GM12891 (cell line): Measurements from ENCODE around the gene LRRC8D.
"Not testable (repeated sequence)": the region's sequence is repeated elsewhere in the genome, so short reads cannot be mapped to it uniquely, and the experiment has no call there.

ENCODE experiments used
- DNase-seq: peaks from one replicate; pipeline ENCODE4 v3.0.0; 2011; ENCODE audit warnings: low spot score; ENCODE audit not compliant: insufficient read length
- FAIRE-seq: peaks from 2 replicates; lab custom pipeline; 2011; peaks lifted over from hg19 to GRCh38; lab: Jason Lieb, UNC
- PAX5 ChIP-seq: IDR thresholded peaks from 2 replicates; pipeline ENCODE4 v1.6.1; 2011; ENCODE audit warnings: low read length, moderate library complexity, mild to moderate bottlenecking; ENCODE audit not compliant: insufficient read depth, severe bottlenecking
- POLR2A ChIP-seq: IDR thresholded peaks from 2 replicates; pipeline ENCODE4 v1.6.1; 2011; ENCODE audit warnings: low read depth, low read length, control low read depth
- POLR2AphosphoS5 ChIP-seq: IDR thresholded peaks from 2 replicates; pipeline ENCODE4 v1.6.1; 2011; ENCODE audit warnings: low read depth, low read length, control low read depth
- POU2F2 ChIP-seq: IDR thresholded peaks from 2 replicates; pipeline ENCODE4 v1.6.1; 2011; ENCODE audit warnings: low read depth, mild to moderate bottlenecking, control low read depth, low read length, moderate library complexity
- SPI1 ChIP-seq: IDR thresholded peaks from 2 replicates; pipeline ENCODE4 v1.6.1; 2011; ENCODE audit warnings: low read depth, low read length, control low read depth
- TAF1 ChIP-seq: IDR thresholded peaks from 2 replicates; pipeline ENCODE4 v1.6.1; 2011; ENCODE audit warnings: low read depth, low read length, control low read depth

LRRC8D gene

GRCh38 chr1:89978755-89979154, 157.9 kb downstream of the LRRC8D start:
- no peak for DNase-seq
- no peak for TF ChIP-seq POLR2AphosphoS5
- TF ChIP-seq TAF1: no peak
- TF ChIP-seq PAX5: no peak
- TF ChIP-seq SPI1: no peak
- TF ChIP-seq POU2F2: no peak
- TF ChIP-seq POLR2A: no peak
- no peak for FAIRE-seq

GRCh38 chr1:89980605-89981004, 159.8 kb downstream of the LRRC8D start:
- no peak for DNase-seq

GRCh38 chr1:89982846-89983245, 162.0 kb downstream of the LRRC8D start:
- DNase-seq, FAIRE-seq: not testable (repeated sequence)

More at GRCh38 chr1:89980605-89981004, 159.8 kb downstream of the LRRC8D start:
- FAIRE-seq: no peak
- TF ChIP-seq SPI1 (no peak), POLR2A (no peak), TAF1 (no peak), POLR2AphosphoS5 (no peak), PAX5 (no peak), POU2F2 (no peak)

- not testable (repeated sequence) for FAIRE-seq, DNase-seq
Observed at GRCh38 chr1:89984564-89985116, 163.8 kb downstream of the LRRC8D start.

GRCh38 chr1:89986020-89986419, 165.2 kb downstream of the LRRC8D start:
- no peak for DNase-seq
- FAIRE-seq: no peak
- TF ChIP-seq TAF1 (no peak), POLR2A (no peak), PAX5 (no peak), POLR2AphosphoS5 (no peak), POU2F2 (no peak), SPI1 (no peak)
